NAMALWA (cell line): ENCODE results near the gene FAM78B.
A peak's percentile ranks its signal among the peaks of the same experiment; 100 is the strongest.

Source experiments
- DNase-seq: peaks from one replicate; pipeline ENCODE4 v3.0.0-alpha.2; 2015; ENCODE audit warnings: low spot score

Gene FAM78B

GRCh38 chr1:166164646-166164994 is 2.2 kb downstream of the FAM78B start:
- no peak for DNase-seq

DNA sequence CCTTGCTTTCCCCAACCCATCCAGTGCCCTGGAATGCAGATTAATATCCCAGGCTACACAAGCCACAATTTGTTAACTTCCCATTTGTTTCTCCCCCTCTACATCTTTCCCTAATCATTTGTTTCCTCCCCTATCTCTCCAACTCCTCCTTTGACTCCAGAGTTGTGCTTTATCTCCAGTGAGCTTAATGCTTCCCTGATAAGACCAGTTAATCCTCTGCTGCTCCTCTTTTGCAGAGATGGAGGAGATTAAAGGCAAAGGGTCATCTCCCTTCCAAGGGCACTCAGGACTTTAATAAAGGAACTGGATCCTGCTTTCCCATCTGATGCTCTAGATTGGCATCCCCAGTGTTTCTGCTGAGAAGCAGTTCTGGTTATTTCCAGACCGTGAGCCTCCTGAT is 7.1 kb downstream of the FAM78B start:
- no peak for DNase-seq

DNA sequence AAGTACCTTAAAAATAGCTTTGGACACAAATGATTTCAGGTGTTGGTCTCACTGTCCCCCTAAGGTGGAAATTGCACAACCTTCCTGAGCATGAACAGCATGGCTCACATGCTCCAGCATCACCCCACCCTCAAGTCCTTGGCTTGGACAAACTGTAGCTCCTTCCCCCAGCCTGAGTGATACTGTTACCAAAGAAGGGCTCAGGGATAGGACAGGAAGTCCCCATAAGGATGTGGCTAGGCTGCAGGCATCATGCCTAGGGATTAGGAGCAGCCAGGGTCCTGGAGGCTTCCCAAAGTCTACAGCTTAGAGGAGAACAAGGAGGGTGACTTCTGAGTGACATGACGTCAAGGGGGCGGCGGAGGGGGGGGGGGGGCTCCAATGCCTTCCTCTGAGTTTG is 10.1 kb downstream of the FAM78B start:
- no peak for DNase-seq

- DNase-seq: no peak
Observed at GRCh38 chr1:166155108-166155507, 11.7 kb downstream of the FAM78B start.

DNA sequence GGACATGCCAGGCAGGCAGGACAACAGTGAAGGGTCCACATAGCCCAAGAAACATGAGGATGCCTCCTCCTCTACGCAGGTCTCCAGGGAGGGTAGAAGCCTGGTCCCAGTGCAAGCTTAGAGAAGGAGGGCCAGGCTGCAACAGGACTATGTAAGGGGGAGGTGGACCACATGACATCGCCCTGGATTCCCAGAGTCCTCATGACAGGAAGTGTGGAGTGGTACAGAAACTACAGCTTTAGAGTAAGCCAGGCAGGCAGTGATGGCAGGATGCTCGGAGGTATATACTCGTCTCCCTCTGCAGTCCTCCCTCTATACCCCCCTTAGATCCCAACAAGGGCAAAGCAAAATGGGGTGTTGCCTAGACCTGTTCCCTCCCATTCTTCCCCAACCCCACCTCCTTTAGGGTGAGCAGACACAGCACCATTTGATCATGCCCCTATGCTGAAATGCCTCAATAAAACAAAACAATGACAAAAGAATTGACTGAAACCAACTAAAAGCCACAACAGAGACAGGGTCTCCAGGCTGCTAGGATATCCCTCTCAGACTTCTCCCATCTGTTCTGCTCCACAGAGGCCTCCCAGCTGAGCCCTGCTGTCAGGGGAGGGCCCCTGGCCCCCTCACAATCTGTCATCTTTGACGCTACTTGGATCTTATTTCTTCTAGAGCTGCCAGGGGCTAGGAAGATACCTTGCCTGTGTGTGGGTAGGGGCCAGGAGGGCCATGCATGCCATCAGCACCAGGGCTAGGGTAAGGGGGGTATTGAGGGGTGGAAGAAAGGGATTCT is 13.1 kb downstream of the FAM78B start:
- no peak for DNase-seq

DNA sequence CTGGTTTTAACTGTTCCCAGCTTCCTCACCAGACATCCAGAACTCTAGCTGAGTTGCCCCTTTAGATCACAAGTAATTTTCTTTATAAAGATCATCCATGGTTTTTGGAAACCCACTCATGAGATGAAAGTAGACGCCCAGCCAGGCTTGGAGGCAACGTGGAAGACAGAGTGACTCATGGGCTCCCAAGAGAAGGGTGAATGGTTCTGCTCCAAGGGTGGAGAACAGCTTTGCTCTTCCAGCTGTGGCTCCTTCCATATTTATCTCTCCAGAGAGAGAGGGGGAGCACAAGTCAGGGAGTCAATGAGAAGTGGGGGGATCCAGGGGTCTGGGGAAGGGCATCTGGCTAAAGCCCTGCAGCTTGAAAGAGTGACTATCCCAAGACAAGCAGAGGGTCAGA is 13.8 kb downstream of the FAM78B start:
- no peak for DNase-seq

DNA sequence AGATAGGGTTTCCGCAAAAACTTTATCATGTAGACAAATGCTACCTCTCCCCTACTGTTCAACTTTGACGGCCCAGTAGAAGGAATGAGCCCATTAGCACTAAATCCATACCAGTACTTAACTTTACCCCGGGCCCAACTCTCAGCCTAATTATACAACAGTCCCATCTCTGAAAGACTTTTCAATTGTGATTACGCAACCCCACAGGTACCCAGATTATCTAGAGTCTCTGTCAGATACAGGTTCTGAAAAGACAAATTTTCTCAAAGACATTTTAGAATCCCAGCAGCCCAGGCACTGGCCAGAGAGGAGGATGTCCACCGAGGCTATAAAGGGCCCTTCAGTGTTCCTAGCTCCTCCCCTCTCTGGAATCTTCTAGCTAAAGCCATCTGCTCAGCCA is 15.0 kb downstream of the FAM78B start:
- DNase-seq: no peak

- DNase-seq: no peak
Observed at GRCh38 chr1:166145499-166145898, 21.3 kb downstream of the FAM78B start.

- DNase-seq: no peak
Observed at GRCh38 chr1:166141969-166142368, 24.8 kb downstream of the FAM78B start.

DNA sequence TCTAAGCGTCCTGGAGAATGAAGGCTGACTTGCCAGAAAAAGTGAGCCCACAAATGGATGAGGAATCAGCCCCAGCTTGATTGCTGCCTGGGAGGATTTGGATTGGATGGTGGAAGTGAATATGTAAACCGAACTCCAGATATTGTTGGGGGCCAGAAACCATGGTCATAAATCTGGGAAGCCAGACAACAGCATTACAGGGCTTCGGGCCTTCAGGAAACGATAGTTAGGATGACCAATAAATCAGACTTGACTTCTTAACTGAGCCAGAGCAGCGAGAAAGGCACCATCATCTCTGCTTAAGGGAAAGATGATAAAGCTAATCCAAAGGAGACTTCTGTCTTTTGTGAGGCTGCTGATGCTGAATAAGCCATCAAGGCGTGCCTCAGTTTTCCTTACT is 26.6 kb downstream of the FAM78B start:
- DNase-seq: no peak

DNA sequence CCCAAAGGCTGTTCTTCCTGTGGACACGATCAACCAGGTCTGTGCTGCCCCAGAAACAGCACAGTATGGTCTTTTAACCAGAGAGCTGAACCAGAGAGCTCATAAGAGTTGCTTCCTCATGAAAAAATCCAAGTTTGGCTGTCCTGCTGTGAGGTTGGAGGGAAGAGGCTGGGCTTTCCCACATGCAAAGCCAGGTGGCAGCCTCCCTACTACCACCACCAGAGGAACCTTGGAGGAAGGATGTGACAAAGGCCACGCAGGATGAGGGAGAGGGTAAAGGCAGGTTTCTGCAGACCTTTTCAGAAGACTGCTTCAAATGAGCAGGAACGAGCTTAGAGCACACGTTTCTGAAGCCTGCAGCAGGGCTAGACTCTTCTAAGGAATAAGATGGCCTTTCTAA is 27.1 kb downstream of the FAM78B start:
- DNase-seq: no peak

- DNase-seq: no peak
Observed at GRCh38 chr1:166136699-166137401, 30.0 kb downstream of the FAM78B start.

DNA sequence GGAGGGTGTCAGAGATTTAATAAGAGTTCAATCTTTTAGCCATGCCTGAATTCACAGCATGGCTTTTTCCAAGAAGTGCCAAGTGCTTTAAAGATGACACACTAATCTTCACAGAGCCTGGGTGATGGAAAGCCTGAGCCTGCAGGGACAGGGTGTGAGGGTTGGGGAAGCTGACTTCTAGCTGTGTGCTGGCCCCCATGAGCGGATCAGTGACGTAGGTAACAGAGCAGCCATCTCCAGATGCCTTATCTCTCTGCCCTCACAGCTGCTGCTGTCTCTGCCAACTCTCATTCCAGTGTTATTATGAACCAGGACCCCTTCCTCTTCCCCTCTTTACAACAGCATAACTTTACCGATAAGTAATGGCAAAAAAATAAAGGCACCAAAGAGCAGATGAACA is 30.6 kb downstream of the FAM78B start:
- no peak for DNase-seq

GRCh38 chr1:166133857-166134256 is 32.9 kb downstream of the FAM78B start:
- DNase-seq: no peak

GRCh38 chr1:166133276-166133841 is 33.4 kb downstream of the FAM78B start:
- peak; percentile 51 for DNase-seq

GRCh38 chr1:166132496-166132895 is 34.3 kb downstream of the FAM78B start:
- DNase-seq: no peak

- no peak for DNase-seq
Observed at GRCh38 chr1:166129006-166129405, 37.8 kb downstream of the FAM78B start.

DNA sequence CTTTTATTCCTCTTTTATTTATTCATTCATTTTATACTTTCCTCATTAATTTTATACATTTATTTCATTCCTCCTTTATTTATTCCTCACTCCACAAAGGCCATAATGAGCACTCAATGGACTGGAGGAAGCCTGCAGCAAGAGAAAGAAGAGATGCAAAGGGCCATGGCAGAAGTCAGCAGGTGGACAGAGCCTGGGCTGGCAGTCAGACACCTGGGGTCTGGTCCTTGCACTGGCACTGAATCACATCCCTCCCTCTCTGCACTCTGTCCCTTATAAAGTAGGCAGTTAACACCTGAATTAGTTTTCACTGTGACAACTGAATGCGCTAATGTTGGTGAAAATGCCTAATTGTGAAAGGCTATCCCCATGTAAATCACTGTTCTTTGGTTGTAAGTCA is 38.6 kb downstream of the FAM78B start:
- DNase-seq: no peak

DNA sequence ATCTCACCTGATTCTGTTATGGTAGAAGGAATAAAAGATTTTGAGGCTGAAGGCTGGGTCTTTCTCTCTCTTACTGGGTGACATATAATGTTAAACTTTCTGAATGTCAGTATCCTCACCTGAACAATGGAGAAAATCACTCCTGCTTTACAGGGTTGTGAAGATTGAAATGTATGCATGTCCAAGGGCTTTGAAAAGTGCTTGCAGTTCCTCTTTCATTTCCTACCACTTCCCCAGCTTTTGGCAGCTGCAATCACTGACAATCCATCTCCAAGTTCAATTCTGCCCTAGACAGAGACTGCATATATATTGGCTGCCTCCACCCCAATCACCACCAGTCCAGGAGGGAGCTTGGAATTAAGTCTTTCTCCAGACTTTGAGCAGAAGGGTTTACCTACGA is 39.8 kb downstream of the FAM78B start:
- DNase-seq: no peak

- DNase-seq: no peak
Observed at GRCh38 chr1:166122873-166123466, 43.8 kb downstream of the FAM78B start.

DNA sequence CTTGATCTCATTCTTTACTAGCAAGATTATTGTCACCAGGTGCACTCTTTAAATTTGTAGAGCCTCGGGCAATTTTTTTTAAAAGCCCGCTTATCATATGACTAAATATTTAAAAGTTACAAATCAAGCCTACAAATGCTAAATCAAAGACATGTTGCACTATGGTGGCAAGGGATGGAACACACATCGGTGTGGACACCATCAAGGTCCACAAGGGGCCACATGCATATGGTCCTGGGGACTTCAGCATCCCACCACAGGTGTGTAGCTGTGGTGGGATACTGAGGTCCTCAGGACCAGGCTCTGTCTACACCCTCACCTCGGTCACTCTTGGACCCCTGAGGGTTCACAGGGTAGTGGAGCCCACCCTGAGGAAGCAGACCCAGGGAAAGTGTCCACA is 45.8 kb downstream of the FAM78B start:
- no peak for DNase-seq

DNA sequence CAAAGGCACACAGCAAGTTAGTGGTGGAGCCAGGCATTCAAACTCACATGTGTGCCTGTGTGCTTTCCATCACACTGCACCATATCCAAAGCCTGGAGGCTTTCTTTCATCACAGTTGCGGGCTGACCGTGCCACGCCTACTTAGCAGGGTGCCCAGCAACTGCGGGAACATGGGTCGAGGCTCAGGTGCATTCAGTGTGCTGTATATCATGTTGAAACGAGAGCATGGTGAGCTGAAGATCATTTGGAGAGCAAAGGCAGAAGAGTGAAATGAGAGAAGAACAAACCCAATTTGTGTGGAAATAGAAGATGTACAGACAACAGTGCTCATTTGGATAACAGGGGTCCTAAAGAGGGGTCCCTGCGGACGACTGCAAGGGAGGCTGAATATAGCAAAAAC is 46.5 kb downstream of the FAM78B start:
- no peak for DNase-seq

- no peak for DNase-seq
Observed at GRCh38 chr1:166119471-166119965, 47.3 kb downstream of the FAM78B start.
